ENCODE data around the gene ITGAX.

ITGAX gene

GRCh38 chr16:31386157-31386984 is 31.4 kb downstream of the ITGAX start:
- H3K9me2 ChIP-seq (replicated peaks; ENCODE audit: insufficient read depth, low read length), result no peaks in the 10 kb centered on the region
- H4K20me1 ChIP-seq (ENCODE audit: insufficient read depth, low read length), result no peaks in the 10 kb centered on the region
- H2AFZ ChIP-seq (ENCODE audit: low read length), result no peak overlapping the region
- no peaks in the 10 kb centered on the region for H3K79me2 ChIP-seq (ENCODE audit: low read length)
- no peaks in the 10 kb centered on the region for H3K36me3 ChIP-seq (replicated peaks; ENCODE audit: insufficient read depth, low read length)
- no peaks in the 10 kb centered on the region for H3F3A ChIP-seq (ENCODE audit: insufficient read depth, low read length)
- no peak overlapping the region for H3K4me3 ChIP-seq (ENCODE audit: low read length)
- no peaks in the 10 kb centered on the region for H3K9me3 ChIP-seq (replicated peaks; ENCODE audit: insufficient read depth, low read length)
- peak overlapping the region; percentile 60; the same call in 1 of the 2 replicates for H3K4me2 ChIP-seq (ENCODE audit: low read depth, low read length)
- H3K4me1 ChIP-seq (ENCODE audit: low read length), result peaks cover 8% of the 10 kb centered on the region
- DNase-seq, result peak; percentile 72
- H3K27ac ChIP-seq (ENCODE audit: low read length), result peak overlapping the region; percentile 33; the same call in 1 of the 2 replicates
- no peak for TF ChIP-seq CTCF (IDR thresholded peaks at IDR 0.05; ENCODE audit: low read length)
- TF ChIP-seq EZH2 (optimal IDR thresholded peaks at IDR 0.05; ENCODE audit: low read depth, low read length), result no peak
- TF ChIP-seq EZH2phosphoT487 (IDR thresholded peaks at IDR 0.05; ENCODE audit: low read length), result no peak
- peak overlapping the region; percentile 46; the same call in 1 of the 2 replicates for H3K9ac ChIP-seq (ENCODE audit: low read length)
- peaks cover 10% of the 10 kb centered on the region for H3K27me3 ChIP-seq (replicated peaks; ENCODE audit: insufficient read depth, low read length)

DNA sequence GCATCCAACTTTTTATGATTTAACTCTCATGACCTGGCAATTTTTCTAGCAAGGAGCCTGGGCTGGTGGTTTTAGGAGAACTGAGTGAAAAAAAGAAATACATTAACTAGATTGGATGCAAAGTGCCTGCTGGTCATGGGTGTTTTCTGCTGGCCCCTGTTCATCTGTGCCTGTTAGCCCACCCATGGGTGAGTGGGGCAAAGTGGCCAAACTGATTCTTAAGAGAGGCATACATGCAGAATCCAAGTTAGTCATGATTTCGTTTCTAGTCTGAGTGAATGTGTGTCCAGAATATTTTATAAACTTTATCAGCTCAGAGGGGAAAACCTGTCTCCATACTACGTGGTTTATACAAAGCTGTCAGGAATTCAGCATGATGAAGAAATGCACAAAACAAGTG is 33.6 kb downstream of the ITGAX start:
- no peak overlapping the region for H3K4me2 ChIP-seq (ENCODE audit: low read depth, low read length)
- no peak for DNase-seq
- no peaks in the 10 kb centered on the region for H3F3A ChIP-seq (ENCODE audit: insufficient read depth, low read length)
- H3K36me3 ChIP-seq (replicated peaks; ENCODE audit: insufficient read depth, low read length), result no peaks in the 10 kb centered on the region
- H2AFZ ChIP-seq (ENCODE audit: low read length), result no peak overlapping the region
- H3K27me3 ChIP-seq (replicated peaks; ENCODE audit: insufficient read depth, low read length), result peaks cover 13% of the 10 kb centered on the region
- H3K79me2 ChIP-seq (ENCODE audit: low read length), result no peaks in the 10 kb centered on the region
- no peaks in the 10 kb centered on the region for H3K9me2 ChIP-seq (replicated peaks; ENCODE audit: insufficient read depth, low read length)
- H3K4me1 ChIP-seq (ENCODE audit: low read length), result peaks cover 8% of the 10 kb centered on the region
- no peak overlapping the region for H3K4me3 ChIP-seq (ENCODE audit: low read length)
- no peaks in the 10 kb centered on the region for H4K20me1 ChIP-seq (ENCODE audit: insufficient read depth, low read length)
- TF ChIP-seq EZH2 (optimal IDR thresholded peaks at IDR 0.05; ENCODE audit: low read depth, low read length) (no peak), CTCF (IDR thresholded peaks at IDR 0.05; ENCODE audit: low read length) (no peak), EZH2phosphoT487 (IDR thresholded peaks at IDR 0.05; ENCODE audit: low read length) (no peak)
- no peaks in the 10 kb centered on the region for H3K9me3 ChIP-seq (replicated peaks; ENCODE audit: insufficient read depth, low read length)
- no peak overlapping the region for H3K27ac ChIP-seq (ENCODE audit: low read length)
- no peak overlapping the region for H3K9ac ChIP-seq (ENCODE audit: low read length)

- H3F3A ChIP-seq (ENCODE audit: insufficient read depth, low read length), result no peaks in the 10 kb centered on the region
- no peaks in the 10 kb centered on the region for H3K79me2 ChIP-seq (ENCODE audit: low read length)
- H3K4me2 ChIP-seq (ENCODE audit: low read depth, low read length), result no peak overlapping the region
- no peak overlapping the region for H3K4me3 ChIP-seq (ENCODE audit: low read length)
- DNase-seq, result no peak
- no peak for TF ChIP-seq EZH2 (optimal IDR thresholded peaks at IDR 0.05; ENCODE audit: low read depth, low read length)
- no peak for TF ChIP-seq CTCF (IDR thresholded peaks at IDR 0.05; ENCODE audit: low read length)
- TF ChIP-seq EZH2phosphoT487 (IDR thresholded peaks at IDR 0.05; ENCODE audit: low read length), result no peak
- no peak overlapping the region for H3K27ac ChIP-seq (ENCODE audit: low read length)
- H3K36me3 ChIP-seq (replicated peaks; ENCODE audit: insufficient read depth, low read length), result no peaks in the 10 kb centered on the region
- no peaks in the 10 kb centered on the region for H3K9me3 ChIP-seq (replicated peaks; ENCODE audit: insufficient read depth, low read length)
- no peaks in the 10 kb centered on the region for H4K20me1 ChIP-seq (ENCODE audit: insufficient read depth, low read length)
- no peak overlapping the region for H3K9ac ChIP-seq (ENCODE audit: low read length)
- H2AFZ ChIP-seq (ENCODE audit: low read length), result no peak overlapping the region
- peaks cover 12% of the 10 kb centered on the region; the same call in 1 of the 2 replicates for H3K27me3 ChIP-seq (replicated peaks; ENCODE audit: insufficient read depth, low read length)
- peaks cover 8% of the 10 kb centered on the region for H3K4me1 ChIP-seq (ENCODE audit: low read length)
- no peaks in the 10 kb centered on the region for H3K9me2 ChIP-seq (replicated peaks; ENCODE audit: insufficient read depth, low read length)
Measured at GRCh38 chr16:31390504-31391041, 35.6 kb downstream of the ITGAX start.
